ENCODE measurements around the gene FNDC3B.
"Not testable (repeated sequence)": the region's sequence is repeated elsewhere in the genome, so short reads cannot be mapped to it uniquely, and the experiment has no call there.

FNDC3B gene

GRCh38 chr3:172039436-172040077 is at the start of gene FNDC3B:
TSS of gene FNDC3B (plus strand) at chr3:172039578. CDS start at chr3:172112480, 72,902 bp downstream.
- DNase-seq (ENCODE audit: low spot score): peak; percentile 98

GRCh38 chr3:171990239-171990638 is 49.1 kb upstream of the FNDC3B start:
- DNase-seq (ENCODE audit: low spot score): not testable (repeated sequence)

GRCh38 chr3:171991166-171991565 is 48.2 kb upstream of the FNDC3B start:
- no peak for DNase-seq (ENCODE audit: low spot score)

- no peak for DNase-seq (ENCODE audit: low spot score)
Observed at GRCh38 chr3:171994646-171995428, 44.5 kb upstream of the FNDC3B start.

- no peak for DNase-seq (ENCODE audit: low spot score)
Observed at GRCh38 chr3:171995486-171995885, 43.9 kb upstream of the FNDC3B start.

GRCh38 chr3:171996178-171996817 is 43.1 kb upstream of the FNDC3B start:
- DNase-seq (ENCODE audit: low spot score): no peak

- DNase-seq (ENCODE audit: low spot score): not testable (repeated sequence)
Observed at GRCh38 chr3:171998731-171999130, 40.6 kb upstream of the FNDC3B start.

- not testable (repeated sequence) for DNase-seq (ENCODE audit: low spot score)
Observed at GRCh38 chr3:172001616-172002015, 37.8 kb upstream of the FNDC3B start.

GRCh38 chr3:172002512-172003078 is 36.8 kb upstream of the FNDC3B start:
- DNase-seq (ENCODE audit: low spot score): no peak

GRCh38 chr3:172003146-172003545 is 36.2 kb upstream of the FNDC3B start:
- no peak for DNase-seq (ENCODE audit: low spot score)

GRCh38 chr3:172007065-172007370 is 32.4 kb upstream of the FNDC3B start:
- DNase-seq (ENCODE audit: low spot score): no peak

GRCh38 chr3:172009803-172010202 is 29.6 kb upstream of the FNDC3B start:
- no peak for DNase-seq (ENCODE audit: low spot score)

- DNase-seq (ENCODE audit: low spot score): no peak
Observed at GRCh38 chr3:172012775-172013174, 26.6 kb upstream of the FNDC3B start.

- no peak for DNase-seq (ENCODE audit: low spot score)
Observed at GRCh38 chr3:172014145-172014544, 25.2 kb upstream of the FNDC3B start.

GRCh38 chr3:172018364-172018763 is 21.0 kb upstream of the FNDC3B start:
- DNase-seq (ENCODE audit: low spot score): no peak

- no peak for DNase-seq (ENCODE audit: low spot score)
Observed at GRCh38 chr3:172020763-172021162, 18.6 kb upstream of the FNDC3B start.

- DNase-seq (ENCODE audit: low spot score): no peak
Observed at GRCh38 chr3:172021164-172021563, 18.2 kb upstream of the FNDC3B start.

GRCh38 chr3:172021859-172022258 is 17.5 kb upstream of the FNDC3B start:
- DNase-seq (ENCODE audit: low spot score): no peak

GRCh38 chr3:172023915-172024314 is 15.5 kb upstream of the FNDC3B start:
- no peak for DNase-seq (ENCODE audit: low spot score)

- DNase-seq (ENCODE audit: low spot score): no peak
Observed at GRCh38 chr3:172024679-172025078, 14.7 kb upstream of the FNDC3B start.

- no peak for DNase-seq (ENCODE audit: low spot score)
Observed at GRCh38 chr3:172029425-172030098, 9.8 kb upstream of the FNDC3B start.

- no peak for DNase-seq (ENCODE audit: low spot score)
Observed at GRCh38 chr3:172030181-172030580, 9.2 kb upstream of the FNDC3B start.

Measured in Ammon's horn (tissue), 1 donor.